Myocyte (in vitro differentiated cells): ENCODE measurements around the gene COL19A1. TPM values are rescaled to one million over a fixed set of nuclear protein-coding genes. Genes with fewer than 3 reads are reported as not detected.
"Not testable (repeated sequence)": the region's sequence is repeated elsewhere in the genome, so short reads cannot be mapped to it uniquely, and the experiment has no call there.

Source experiments
- DNase-seq: peaks from one replicate; pipeline ENCODE4 v3.0.0-alpha.2; 2012; ENCODE audit warnings: low read depth
- polyA plus RNA-seq: library from polyadenylated mRNA; unstranded; fragments of >200 nt; gene quantifications from one replicate; pipeline ENCODE4 v1.2.1, GENCODE V29; 2012; ENCODE audit warnings: missing spikeins
- total RNA-seq: library from RNA; depleted of rRNA; stranded (reverse); fragments of >200 nt; gene quantifications from 2 replicates; pipeline ENCODE4 v1.2.3, GENCODE V29; 2014

Gene COL19A1
- total RNA-seq = 38.8 and 101 TPM in 2 replicates
- 10.4 TPM for polyA plus RNA-seq

DNA sequence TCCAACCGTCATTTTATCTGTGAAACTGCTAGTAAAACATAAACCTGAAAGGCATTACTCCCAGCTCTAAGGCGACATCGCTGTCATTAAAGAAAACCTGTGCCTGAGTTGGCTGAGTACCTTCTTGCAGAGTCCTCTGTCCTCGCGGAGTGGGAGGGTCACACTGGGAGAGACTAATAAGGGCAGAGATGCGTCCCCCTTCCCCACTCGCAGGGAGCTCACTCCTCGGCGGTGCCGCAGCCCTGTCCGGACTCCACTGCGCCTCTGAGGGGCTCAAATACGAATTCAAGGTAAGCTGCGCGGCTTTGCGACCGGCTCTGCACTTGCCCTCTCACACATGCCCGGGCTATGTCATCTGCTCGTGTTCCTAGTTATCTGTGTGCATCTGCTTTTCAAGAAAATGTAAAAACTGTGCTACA, at the start of gene COL19A1:
Gene COL19A1, plus strand, starts transcription at position 206 of the 419 bp plus-strand sequence. CDS start 13,012 bp downstream, outside the sequence.
- DNase-seq = no peak

DNA sequence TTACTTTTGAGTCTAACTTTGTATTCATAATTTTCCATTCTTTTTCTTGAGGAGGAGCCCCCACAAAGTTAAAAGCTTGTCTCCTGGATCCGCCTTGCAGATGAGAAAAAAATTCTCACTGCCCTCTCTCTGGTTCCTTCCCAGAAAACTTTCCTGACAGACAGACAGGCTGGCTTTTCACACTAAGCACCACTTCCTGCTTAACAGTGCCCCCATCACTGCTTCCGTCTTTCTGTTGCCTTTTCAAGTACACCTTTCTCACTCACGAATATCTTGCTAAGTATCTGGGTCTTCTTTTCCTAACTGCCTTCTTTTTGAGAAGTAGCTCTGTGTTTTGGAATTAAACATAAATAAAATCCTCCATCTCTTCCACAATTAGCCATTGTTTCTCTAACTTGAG, 49.8 kb upstream of the COL19A1 start:
- DNase-seq = no peak

DNA sequence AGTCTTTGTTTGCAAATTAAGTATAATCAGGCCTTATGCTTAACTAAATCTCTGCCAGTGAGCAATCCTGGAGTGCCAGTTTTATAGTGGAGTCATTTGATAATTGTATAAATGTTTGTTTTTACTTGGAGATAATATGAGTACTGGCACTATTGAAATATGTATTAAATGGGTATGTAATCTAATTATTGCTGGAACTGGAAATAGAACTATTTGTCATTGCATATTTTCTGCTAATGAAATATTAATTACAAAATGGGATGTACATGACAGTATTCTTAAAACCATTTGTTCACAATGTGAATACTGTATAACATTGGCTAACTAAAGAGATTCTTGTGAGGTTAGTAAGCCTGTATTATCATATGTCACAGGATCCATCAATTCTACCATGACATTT, 49.0 kb upstream of the COL19A1 start:
- no peak for DNase-seq

DNA sequence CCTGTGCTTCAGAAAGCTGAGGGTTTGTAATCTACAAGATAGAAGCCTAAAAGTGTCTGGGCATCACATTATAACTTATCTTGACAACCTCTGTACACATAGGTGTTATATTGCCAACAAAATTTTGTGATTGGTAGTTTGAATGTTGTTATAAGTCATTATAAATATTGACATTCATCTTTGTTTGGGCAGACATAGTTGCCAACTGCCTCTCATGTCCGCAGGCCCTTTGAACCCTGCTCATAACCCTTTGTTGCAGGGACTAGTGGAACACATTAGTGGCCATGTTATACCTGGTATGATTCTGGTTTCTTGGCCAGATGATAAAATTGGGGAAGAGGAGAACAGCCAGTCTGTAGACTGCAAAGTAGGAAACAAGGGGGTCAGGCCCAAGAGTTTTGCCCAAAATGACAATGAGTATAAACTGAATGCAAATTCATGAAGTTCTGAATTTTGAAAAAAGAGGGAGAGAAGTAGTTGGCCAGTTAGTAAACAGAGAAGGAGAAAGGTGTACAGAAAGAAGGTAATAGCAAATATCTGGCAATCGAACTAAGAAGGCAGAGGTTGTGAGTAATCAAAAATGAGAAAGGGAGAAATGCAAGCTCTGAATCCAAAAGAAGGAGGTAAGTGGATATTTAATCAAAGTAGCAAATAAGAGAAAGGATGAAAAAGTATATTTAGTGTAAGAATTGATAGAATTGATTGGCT, 48.0 kb upstream of the COL19A1 start:
- no peak for DNase-seq

DNA sequence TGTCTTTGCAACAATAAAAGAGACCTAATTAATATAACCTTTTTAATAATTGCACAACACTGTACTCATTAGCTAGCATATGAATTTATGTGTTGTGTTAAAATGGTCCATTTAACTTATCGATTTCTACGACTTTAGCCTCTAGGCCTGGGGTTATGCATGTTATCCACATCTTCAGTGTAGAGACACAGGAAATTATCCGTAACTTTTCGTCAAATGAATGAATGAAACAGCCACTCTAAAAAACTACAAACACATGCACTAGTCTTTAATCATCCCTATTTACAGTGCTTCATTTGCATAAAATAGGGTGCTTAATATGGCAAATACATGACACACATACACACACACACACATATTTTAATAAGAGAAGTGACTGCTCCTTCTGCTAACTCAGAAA, 47.2 kb upstream of the COL19A1 start:
- DNase-seq = no peak

DNA sequence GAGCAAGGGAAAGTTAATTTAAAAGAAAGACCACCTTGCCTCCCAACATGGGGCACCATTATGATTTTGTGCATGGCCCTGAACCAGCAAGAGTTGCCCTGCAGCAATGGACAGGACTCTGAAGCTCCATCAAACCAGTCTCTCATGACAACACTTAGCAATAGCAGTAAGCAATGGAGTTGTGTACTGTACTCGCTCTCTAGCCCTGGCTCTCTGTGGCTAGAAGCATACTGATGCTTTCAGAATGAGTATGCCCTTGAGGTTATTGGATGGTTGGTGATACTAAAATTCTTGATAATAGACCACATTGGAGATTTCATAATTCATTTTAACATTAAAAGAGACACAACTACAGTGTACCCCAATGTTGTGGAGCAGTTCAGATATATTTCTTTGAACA, 46.3 kb upstream of the COL19A1 start:
- DNase-seq = no peak

DNA sequence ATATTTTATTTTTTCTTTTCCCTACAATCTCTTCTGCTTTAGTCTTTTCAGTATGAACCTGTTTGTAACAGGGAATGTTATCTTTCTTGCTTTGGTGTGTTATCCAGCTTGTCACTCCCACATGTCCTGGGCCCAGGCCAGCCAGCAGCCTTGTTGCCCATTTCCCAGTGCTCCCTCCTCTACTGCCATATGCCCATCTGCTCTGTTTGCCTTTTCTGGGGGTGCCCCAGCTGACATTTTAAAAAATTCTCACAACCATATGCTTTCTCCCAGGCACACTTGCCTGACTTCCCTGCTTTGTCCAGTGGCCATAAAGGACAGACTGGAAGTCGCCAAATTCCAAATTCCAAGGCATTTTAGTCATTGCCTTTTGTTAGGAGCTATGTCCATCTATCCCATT, 45.9 kb upstream of the COL19A1 start:
- DNase-seq = no peak

DNA sequence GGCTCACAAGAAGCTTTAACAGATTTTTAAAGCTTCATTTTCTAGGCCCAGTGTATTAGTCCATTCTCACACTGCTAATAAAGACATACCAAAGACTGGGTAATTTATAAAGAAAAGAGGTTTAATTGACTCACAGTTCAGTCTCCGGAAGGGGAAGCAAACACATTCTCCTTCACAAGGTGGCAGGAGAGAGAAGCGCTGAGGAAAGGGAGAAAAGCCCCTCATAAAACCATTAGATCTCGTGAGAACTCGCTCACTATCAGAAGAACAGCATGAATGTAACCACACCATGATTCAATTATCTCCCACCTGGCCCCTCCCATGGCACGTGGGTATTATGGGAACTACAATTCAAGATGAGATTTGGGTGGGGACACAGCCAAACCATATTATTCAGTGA, 42.0 kb upstream of the COL19A1 start:
- not testable (repeated sequence) for DNase-seq

DNA sequence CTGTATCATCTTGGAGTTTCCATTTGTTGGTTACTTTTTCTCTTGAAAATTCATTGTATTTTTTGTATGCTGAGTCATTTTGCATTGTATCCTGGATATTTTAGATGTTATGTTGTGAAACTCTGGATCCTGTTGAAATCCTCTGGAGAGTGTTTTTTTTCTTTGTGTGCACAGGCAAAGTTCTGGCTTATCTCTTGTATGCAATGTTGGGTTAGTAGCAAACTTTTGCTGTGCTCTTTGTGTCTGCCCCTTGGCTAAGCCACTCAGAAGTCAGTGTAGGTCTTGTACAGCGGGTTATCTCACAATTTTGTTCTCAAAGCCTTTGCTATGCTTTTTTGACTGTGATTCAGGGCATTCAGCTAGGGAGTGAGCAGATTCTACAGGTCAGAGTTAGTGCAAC, 40.5 kb upstream of the COL19A1 start:
- DNase-seq = peak; percentile 25

DNA sequence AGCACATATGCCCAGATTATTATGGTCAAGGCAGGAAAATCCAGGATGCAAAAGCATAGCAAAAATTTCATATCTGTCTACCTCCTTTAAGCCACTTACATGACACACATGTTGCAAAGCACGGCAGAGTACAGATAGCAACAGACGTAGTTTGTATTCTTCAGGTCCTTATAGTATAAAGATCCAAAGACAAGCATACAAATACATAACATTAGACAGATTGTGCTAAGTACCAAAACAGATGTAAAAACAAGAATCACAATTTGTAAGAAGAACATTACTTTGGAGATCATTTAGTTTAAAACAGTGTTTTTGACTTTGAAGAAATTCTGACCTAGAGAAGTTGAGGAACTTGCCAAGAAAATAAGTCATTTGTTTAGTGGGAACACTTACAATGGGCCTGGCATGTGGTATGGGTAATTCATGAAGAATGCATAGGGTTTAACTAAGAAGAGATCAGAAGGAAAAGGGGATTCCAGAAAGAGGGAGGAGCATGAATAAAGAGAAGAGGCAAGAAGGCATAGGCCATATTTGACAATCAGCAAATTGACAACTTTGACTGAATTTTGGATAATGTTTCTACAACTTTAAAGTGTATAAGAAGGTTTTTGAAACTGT, 39.0 kb upstream of the COL19A1 start:
- DNase-seq = no peak

DNA sequence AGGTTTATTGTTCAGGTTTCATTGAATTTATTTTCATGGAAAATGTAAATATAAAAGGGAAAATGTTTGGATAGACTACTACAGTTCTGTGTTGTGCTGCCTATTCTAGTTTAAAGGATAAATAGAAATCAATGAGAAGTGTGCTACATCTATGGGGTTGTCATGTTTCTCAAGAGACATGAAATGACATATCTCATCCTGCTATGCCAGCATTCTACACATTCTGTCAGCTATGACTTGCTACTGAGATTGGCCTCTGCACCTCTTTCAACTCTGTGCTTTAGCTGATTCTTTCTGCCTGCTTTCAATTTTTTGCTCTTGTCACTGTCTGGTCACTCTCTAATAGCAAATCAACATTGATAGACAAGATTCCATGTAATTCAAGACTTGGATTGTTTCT, 33.8 kb upstream of the COL19A1 start:
- no peak for DNase-seq

DNA sequence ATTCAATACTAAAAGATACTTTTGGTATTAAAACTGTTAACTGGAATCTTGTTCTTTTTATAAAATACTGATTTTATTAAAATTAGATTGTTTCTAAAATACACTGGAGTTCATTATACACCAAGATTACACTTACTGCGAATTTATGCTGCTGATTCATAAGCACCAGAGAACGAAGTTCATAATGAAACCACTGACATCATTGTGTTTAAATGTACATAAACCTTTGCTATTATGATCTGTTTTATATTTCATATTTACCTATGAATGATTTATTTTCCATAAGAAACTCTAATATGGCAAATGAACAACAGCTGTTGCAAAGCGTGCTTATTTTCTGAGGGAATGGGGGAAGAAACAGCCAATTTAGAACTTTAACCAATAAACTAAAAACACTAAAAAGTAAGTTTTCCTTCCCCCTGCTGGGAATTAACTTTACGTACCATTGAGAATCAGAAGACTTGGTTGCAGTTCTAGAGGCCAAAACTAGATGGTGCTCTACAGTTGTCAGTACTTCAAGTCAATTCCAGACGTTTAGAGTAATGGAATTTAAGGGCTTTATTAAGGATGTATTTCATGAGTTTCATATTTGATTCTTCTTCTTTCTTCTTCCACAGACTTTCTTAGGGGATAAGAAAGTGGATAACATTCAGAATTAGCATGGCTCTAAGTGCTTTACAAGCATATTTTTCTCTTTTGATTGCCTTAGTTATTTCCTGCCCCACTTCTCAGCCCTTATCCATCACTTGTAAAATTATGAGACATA, 30.8 kb upstream of the COL19A1 start:
- DNase-seq = peak; percentile 76

DNA sequence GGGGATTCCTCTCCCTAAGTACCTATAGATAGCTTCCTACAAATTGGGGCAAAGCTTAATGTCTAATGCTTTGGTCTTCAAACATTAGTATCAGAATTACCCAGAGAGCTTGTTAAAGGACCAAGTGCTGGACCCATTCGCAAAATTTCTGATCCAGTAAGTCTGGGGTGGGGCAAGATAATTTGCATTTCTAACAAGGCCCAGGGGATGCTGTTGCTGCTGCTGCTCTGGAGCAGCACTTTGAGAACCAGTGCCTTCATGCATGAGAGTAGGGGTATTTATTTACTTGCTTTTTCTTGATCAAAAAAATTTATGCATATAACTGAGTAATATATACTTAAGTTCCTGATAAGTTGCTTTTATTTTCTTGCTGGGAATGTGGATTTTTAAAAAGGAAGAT, 24.5 kb upstream of the COL19A1 start:
- DNase-seq = no peak

DNA sequence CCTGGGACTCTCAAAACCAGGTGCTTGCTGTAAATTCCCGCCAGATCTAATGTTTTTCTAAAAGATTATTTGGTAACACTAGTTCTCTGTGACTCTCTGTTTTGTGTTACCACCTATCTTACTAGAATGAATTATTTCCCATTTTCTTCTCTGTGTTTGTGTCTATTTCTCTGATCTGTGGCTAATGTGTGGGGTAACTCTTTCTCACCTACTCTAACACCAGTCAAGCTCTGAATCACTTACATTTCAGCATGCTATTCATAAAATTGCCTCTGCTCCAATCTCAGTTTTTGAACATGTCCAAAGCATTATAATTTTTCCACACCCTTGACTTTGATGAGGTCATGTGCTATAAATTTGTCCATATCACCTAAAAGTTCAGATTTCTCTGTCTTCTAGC, 23.2 kb upstream of the COL19A1 start:
- no peak for DNase-seq

DNA sequence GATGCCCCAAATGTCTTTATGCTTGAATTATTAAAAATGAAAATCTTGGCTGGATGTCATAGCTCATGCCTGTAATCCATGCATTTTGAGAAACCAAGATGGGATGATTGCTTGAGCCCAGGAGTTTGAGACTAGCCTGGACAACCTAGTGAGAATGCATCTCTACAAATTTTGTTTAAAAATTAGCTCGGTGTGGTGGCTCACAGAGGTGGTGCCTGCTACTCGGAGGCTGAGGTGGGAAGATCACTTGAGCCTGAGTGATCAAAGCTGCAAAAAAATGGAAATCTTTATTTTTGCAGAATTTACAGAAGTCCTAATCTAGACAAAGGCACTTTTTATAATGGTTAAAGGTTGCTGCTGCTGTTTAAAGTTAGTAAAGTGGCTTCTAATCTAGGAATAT, 20.0 kb upstream of the COL19A1 start:
- DNase-seq = no peak

DNA sequence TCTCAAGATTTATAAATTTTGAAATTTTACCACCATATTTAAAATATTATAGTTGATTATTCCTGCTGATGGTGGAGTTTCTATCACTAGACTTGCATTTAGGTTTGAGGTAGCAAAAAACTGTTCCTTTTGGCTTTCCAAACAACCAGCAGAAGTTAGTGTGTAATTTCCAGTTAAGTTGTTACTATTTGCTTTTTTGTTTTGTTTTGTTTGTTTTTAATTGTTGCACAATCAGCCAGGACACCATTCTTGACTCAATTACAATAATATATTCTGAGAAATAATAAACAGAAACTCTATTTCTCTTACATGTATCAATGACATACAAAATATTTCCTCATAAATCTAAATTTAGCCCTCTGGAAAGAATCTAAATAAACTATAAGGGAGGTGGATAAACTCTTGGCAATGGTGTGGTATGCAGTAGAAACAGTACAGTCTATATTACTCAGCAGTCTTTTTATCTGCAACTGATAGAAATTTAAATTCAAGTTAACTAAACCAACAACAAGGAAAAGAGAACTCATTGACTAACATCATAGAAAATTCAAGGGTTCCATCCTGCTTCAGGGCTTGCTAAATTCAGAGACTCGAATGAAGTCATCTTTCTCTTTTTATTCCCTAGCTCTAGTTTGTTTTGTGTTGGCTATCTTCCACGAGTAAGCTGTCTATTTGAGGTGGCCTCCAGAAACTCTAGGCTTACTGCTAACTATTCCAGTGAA, 19.4 kb upstream of the COL19A1 start:
- peak; percentile 69 for DNase-seq

DNA sequence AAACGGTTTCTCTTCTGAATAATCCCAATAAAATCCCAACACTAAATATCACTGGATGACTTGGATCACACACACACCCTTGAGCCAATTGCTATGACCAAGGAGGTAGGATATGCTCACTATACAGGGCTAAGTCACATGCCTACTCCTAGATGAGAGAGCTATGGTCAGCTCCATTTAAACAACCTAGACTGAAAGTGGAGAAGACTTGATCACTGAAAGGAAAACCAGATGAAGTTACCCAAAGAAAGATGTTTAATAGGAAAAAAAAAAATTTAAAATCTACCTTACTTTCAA, 18.9 kb upstream of the COL19A1 start:
- no peak for DNase-seq

DNA sequence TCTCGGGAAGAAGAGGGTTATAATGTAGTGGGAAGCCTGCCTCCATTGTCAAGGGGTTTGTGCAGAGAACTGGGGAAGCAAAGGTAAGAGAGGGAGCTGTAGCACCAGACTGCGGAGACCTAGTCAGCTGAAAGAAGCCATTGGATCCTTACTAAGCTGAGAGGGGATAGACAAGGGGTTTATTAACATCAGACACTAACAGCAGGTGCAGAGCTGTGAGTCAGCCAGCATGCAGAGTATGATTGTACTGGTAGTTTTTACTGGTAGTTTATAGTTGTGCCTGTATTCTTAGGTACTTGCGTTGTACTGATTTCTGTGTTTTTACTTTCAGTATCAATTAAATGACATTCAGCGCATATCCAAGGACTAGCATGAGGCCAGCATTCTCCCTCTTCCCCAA, 17.8 kb upstream of the COL19A1 start:
- peak; percentile 78 for DNase-seq

DNA sequence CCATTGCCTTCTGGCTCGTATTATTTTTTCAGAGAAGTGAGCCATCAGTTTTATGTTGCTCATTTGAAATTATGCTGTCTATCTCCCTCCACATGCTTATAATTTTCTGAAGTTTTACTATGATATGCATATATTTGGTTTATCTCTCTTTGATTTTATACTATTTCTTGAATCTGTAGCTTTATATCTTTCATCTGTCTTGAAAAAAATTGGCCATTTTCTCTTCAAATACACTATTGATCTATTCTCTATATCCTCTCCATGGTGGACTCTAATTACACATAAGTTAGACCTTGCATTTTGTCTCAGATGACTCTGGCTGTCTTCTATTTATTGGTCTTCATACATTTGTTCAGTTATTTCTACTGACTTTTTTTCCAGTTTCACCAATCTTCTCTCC, 13.7 kb upstream of the COL19A1 start:
- DNase-seq = no peak

DNA sequence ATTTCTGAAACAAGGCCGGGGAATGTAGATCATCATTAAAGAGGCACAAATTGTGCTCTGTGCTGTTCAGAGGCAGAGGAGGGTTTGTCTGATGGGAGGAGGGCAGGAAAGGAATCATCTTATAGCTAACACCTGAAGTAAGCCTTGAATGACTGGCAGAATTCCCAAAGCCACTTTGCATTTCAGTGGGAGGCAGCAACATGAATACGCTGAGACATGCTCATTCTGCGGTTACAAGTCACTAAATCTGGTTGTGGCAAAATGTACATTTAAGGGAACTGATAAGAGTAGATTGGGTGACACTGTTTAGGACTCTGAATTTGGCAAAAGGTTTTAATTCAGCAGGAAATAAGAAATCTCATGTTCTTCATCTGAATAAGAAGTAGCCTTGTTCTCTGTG, 4.4 kb upstream of the COL19A1 start:
- DNase-seq = no peak

DNA sequence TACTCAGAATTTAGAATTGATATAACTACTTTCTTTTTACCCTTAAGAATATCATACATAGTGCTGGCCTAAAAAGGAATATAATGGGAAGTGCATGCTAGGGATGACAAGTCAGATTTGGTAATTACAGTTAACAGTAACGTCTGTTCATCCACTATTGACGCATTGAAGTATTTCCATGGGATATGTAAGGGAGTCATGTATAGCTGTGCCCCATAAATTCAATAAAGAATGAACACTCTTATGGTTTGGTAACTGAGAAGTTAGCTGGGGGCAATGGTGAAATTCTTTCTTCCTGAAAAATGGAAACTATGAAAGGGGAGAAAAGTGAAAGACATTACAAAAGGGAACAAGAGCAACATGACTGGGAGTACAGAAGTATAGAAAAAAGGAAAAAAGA, 2.6 kb upstream of the COL19A1 start:
- DNase-seq = no peak

DNA sequence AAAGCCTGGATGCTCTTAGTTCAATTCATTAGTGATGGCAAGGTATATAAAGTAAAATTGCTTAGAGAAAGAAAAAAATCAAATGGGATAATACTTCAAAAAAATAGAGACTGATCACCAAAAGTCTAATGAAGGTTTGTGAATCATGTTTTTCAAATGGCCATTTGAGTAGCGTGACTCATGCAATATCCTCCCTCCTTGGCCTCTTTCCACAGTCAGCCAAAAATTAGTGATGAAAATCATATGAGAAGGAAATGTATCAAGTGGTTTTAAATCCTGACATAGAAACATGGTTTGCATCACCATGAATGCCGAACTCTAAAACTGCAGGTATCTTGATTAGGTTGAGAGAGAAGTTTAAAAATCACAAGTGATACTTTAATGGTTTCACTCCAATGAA, 1.2 kb upstream of the COL19A1 start:
- peak; percentile 61 for DNase-seq
